ENCODE measurements around the gene ALK. TPM values are rescaled to one million over a fixed set of nuclear protein-coding genes. Genes with fewer than 3 reads are reported as not detected.

ALK gene
- total RNA-seq, 1 donor from 2014 or later, result not detected

GRCh38 chr2:29392774-29393173 is 528.6 kb downstream of the ALK start:
- H3K4me1 Mint-ChIP-seq (ENCODE audit: low read depth), result peaks cover 2% of the 10 kb centered on the region
- no peaks in the 10 kb centered on the region for H3K9me3 Mint-ChIP-seq (ENCODE audit: low read depth)
- no peak for DNase-seq (ENCODE audit: low spot score, unreplicated experiment)
- H3K36me3 Mint-ChIP-seq (ENCODE audit: insufficient read depth), result no peaks in the 10 kb centered on the region
- H3K4me3 Mint-ChIP-seq (ENCODE audit: low read depth), result no peak overlapping the region
- no peak overlapping the region for H3K27ac Mint-ChIP-seq
- H3K27me3 Mint-ChIP-seq, result peaks cover 30% of the 10 kb centered on the region
- TF ChIP-seq CTCF (IDR thresholded peaks at IDR 0.05; ENCODE audit: unreplicated experiment), result no peak

- DNase-seq (ENCODE audit: low spot score, unreplicated experiment), result no peak
- no peak overlapping the region for H3K4me3 Mint-ChIP-seq (ENCODE audit: low read depth)
- H3K9me3 Mint-ChIP-seq (ENCODE audit: low read depth), result no peaks in the 10 kb centered on the region
- TF ChIP-seq CTCF (IDR thresholded peaks at IDR 0.05; ENCODE audit: unreplicated experiment), result no peak
- H3K27ac Mint-ChIP-seq, result no peak overlapping the region
- peaks cover 2% of the 10 kb centered on the region for H3K4me1 Mint-ChIP-seq (ENCODE audit: low read depth)
- H3K36me3 Mint-ChIP-seq (ENCODE audit: insufficient read depth), result no peaks in the 10 kb centered on the region
- peaks cover 23% of the 10 kb centered on the region for H3K27me3 Mint-ChIP-seq
Measured at GRCh38 chr2:29390136-29390535, 531.2 kb downstream of the ALK start.

GRCh38 chr2:29389686-29390085 is 531.7 kb downstream of the ALK start:
- Mint-ChIP-seq H3K4me3 (ENCODE audit: low read depth) (no peak overlapping the region), H3K36me3 (ENCODE audit: insufficient read depth) (no peaks in the 10 kb centered on the region), H3K27ac (no peak overlapping the region), H3K27me3 (peaks cover 19% of the 10 kb centered on the region), H3K9me3 (ENCODE audit: low read depth) (no peaks in the 10 kb centered on the region), H3K4me1 (ENCODE audit: low read depth) (peaks cover 2% of the 10 kb centered on the region)
- no peak for DNase-seq (ENCODE audit: low spot score, unreplicated experiment)
- no peak for TF ChIP-seq CTCF (IDR thresholded peaks at IDR 0.05; ENCODE audit: unreplicated experiment)

- Mint-ChIP-seq H3K27ac (no peak overlapping the region), H3K36me3 (ENCODE audit: insufficient read depth) (no peaks in the 10 kb centered on the region), H3K4me1 (ENCODE audit: low read depth) (peaks cover 2% of the 10 kb centered on the region), H3K4me3 (ENCODE audit: low read depth) (no peak overlapping the region), H3K9me3 (ENCODE audit: low read depth) (no peaks in the 10 kb centered on the region), H3K27me3 (peaks cover 10% of the 10 kb centered on the region)
- no peak for TF ChIP-seq CTCF (IDR thresholded peaks at IDR 0.05; ENCODE audit: unreplicated experiment)
- no peak for DNase-seq (ENCODE audit: low spot score, unreplicated experiment)
Measured at GRCh38 chr2:29388071-29388470, 533.3 kb downstream of the ALK start.

GRCh38 chr2:29382486-29382885 is 538.9 kb downstream of the ALK start:
- DNase-seq (ENCODE audit: low spot score, unreplicated experiment), result no peak
- Mint-ChIP-seq H3K36me3 (ENCODE audit: insufficient read depth) (no peaks in the 10 kb centered on the region), H3K27me3 (peaks cover 12% of the 10 kb centered on the region), H3K4me1 (ENCODE audit: low read depth) (no peaks in the 10 kb centered on the region), H3K9me3 (ENCODE audit: low read depth) (no peaks in the 10 kb centered on the region), H3K27ac (no peak overlapping the region), H3K4me3 (ENCODE audit: low read depth) (no peak overlapping the region)
- TF ChIP-seq CTCF (IDR thresholded peaks at IDR 0.05; ENCODE audit: unreplicated experiment), result no peak
